CMK (cell line): ENCODE data around the gene MGST1.

Source experiments
- DNase-seq: peaks from one replicate; pipeline ENCODE4 v3.0.0-alpha.2; 2010; ENCODE audit warnings: low read depth

MGST1 gene

GRCh38 chr12:16347391-16348298 lies at the start of gene MGST1:
TSS of gene MGST1 (plus strand) at chr12:16347645. CDS start at chr12:16354253, 6,608 bp downstream.
- no peak for DNase-seq

- no peak for DNase-seq
Observed at GRCh38 chr12:16299403-16299802, 48.0 kb upstream of the MGST1 start.

GRCh38 chr12:16300122-16300521 lies 47.3 kb upstream of the MGST1 start:
- DNase-seq, result no peak

- DNase-seq, result no peak
Observed at GRCh38 chr12:16300736-16301135, 46.7 kb upstream of the MGST1 start.

- no peak for DNase-seq
Observed at GRCh38 chr12:16303939-16304338, 43.5 kb upstream of the MGST1 start.

- DNase-seq, result no peak
Observed at GRCh38 chr12:16307856-16308475, 39.5 kb upstream of the MGST1 start.

- no peak for DNase-seq
Observed at GRCh38 chr12:16310934-16311333, 36.5 kb upstream of the MGST1 start.

- no peak for DNase-seq
Observed at GRCh38 chr12:16323010-16323409, 24.4 kb upstream of the MGST1 start.

GRCh38 chr12:16323638-16324037 lies 23.8 kb upstream of the MGST1 start:
- no peak for DNase-seq

- DNase-seq, result no peak
Observed at GRCh38 chr12:16324272-16324671, 23.2 kb upstream of the MGST1 start.

GRCh38 chr12:16324772-16325171 lies 22.7 kb upstream of the MGST1 start:
- no peak for DNase-seq

GRCh38 chr12:16325426-16325825 lies 22.0 kb upstream of the MGST1 start:
- DNase-seq, result no peak

- no peak for DNase-seq
Observed at GRCh38 chr12:16327963-16328362, 19.5 kb upstream of the MGST1 start.

- DNase-seq, result no peak
Observed at GRCh38 chr12:16329594-16329993, 17.9 kb upstream of the MGST1 start.

- no peak for DNase-seq
Observed at GRCh38 chr12:16330560-16330959, 16.9 kb upstream of the MGST1 start.

- DNase-seq, result no peak
Observed at GRCh38 chr12:16331998-16332397, 15.4 kb upstream of the MGST1 start.

- no peak for DNase-seq
Observed at GRCh38 chr12:16335838-16336237, 11.6 kb upstream of the MGST1 start.

- DNase-seq, result no peak
Observed at GRCh38 chr12:16344269-16344668, 3.2 kb upstream of the MGST1 start.

- no peak for DNase-seq
Observed at GRCh38 chr12:16345105-16345504, 2.3 kb upstream of the MGST1 start.

GRCh38 chr12:16346958-16347357 lies 487 bp upstream of the MGST1 start:
- DNase-seq, result no peak

- DNase-seq, result no peak
Observed at GRCh38 chr12:16348435-16349130, 1.1 kb downstream of the MGST1 start.

- DNase-seq, result no peak
Observed at GRCh38 chr12:16349131-16349460, 1.7 kb downstream of the MGST1 start.

- no peak for DNase-seq
Observed at GRCh38 chr12:16350682-16351081, 3.2 kb downstream of the MGST1 start.
